ENCODE results near the gene SUPT20H. TPM values are rescaled to one million over a fixed set of nuclear protein-coding genes. Genes with fewer than 3 reads are reported as not detected.

Gene SUPT20H
- total and polyA plus RNA-seq, 10 of the 15 experiments (the other 5 are each of a cell fraction or from before 2014, with no cell fraction given) = 12.3 to 69.8 (median 47.5) TPM

GRCh38 chr13:37069597-37070103 is 10.2 kb upstream of the SUPT20H start:
- no TSS peak for BruUV-seq (replicated peaks)
- RAD21 ChIA-PET (ENCODE audit: unreplicated experiment) = interaction anchor here (1.6 kb wide), 1 partner anchor 653 kb away, joined by 4 read pairs; no protein-coding TSS in a partner anchor
- H3K4me1 ChIP-seq (ENCODE audit: control insufficient read depth, insufficient read depth, low read length) = no peaks in the 10 kb centered on the region
- no peak overlapping the region for H3K9ac ChIP-seq (ENCODE audit: control insufficient read depth, insufficient read depth, low read length)
- CTCF ChIA-PET = interaction anchor here (1.0 to 2.2 kb wide), 4 partner anchors 72 to 333 kb away, joined by 3 to 7 read pairs (median 4); no protein-coding TSS in a partner anchor
- H3K79me2 ChIP-seq (ENCODE audit: control insufficient read depth, insufficient read depth, low read length) = no peaks in the 10 kb centered on the region
- H3K36me3 ChIP-seq (ENCODE audit: control insufficient read depth in 2 of 2, insufficient read depth in 2 of 2, low read length in 1 of 2) = no peaks in the 10 kb centered on the region
- H3K27ac ChIP-seq (ENCODE audit: control insufficient read depth, insufficient read depth) = no peak overlapping the region
- H4K20me1 ChIP-seq (ENCODE audit: control insufficient read depth, insufficient read depth) = no peaks in the 10 kb centered on the region
- DNase-seq (ENCODE audit: low read depth, low spot score) (no peak), ATAC-seq (no peak), FAIRE-seq (no peak)
- POLR2A ChIA-PET = no interaction called here
- 49% methylated on average over 21 of the region's 22 CpGs for WGBS (ENCODE audit: insufficient coverage, insufficient replicate concordance, low lambda C conversion rate, missing lambda C conversion rate)
- no peaks in the 10 kb centered on the region for H3K9me3 ChIP-seq (replicated peaks; ENCODE audit: control insufficient read depth, insufficient read depth, low read length)
- H3K4me2 ChIP-seq (ENCODE audit: control insufficient read depth, insufficient read depth) = no peak overlapping the region
- H3K4me3 ChIP-seq = no peak overlapping the region
- SMC1A ChIA-PET (ENCODE audit: uncharacterized antibody, unreplicated experiment) = interaction anchor here (0.8 to 1.5 kb wide), 4 partner anchors 11 to 211 kb away, joined by 3 read pairs; no protein-coding TSS in a partner anchor
- H2AFZ ChIP-seq (ENCODE audit: control insufficient read depth, low read depth, low read length) = no peak overlapping the region
- no peaks in the 10 kb centered on the region; a peak in 1 of 4 replicates for H3K27me3 ChIP-seq (replicated peaks in 1 of 2; ENCODE audit: control insufficient read depth in 2 of 2, insufficient read depth in 2 of 2, low read length in 1 of 2)
- in situ Hi-C loops (cut with MboI) (loop anchor here (10.0 to 25.0 kb wide), 3 partner anchors 215 to 1293 kb away; no protein-coding TSS in a partner anchor), intact Hi-C loops (cut with micrococcal nuclease; ENCODE audit: unreplicated experiment) (loop anchor here (2.0 to 10.0 kb wide), 4 partner anchors 71 to 1515 kb away; partner anchors contain the start of genes ALG5 and SPART)
- TF ChIP-seq NFIC (IDR thresholded peaks at IDR 0.05; ENCODE audit: low read depth, low read length) = no peak
- no peak for TF ChIP-seq NR2C1 (IDR thresholded peaks at IDR 0.05)
- no peak for TF ChIP-seq TCF3 (IDR thresholded peaks at IDR 0.05; ENCODE audit: borderline replicate concordance, insufficient read depth, low read depth, low read length)
- no peak for TF ChIP-seq SMAD5 (IDR thresholded peaks at IDR 0.05; ENCODE audit: low read depth)
- no peak for TF ChIP-seq LARP7 (IDR thresholded peaks at IDR 0.05)

GRCh38 chr13:37068962-37069361 is 9.5 kb upstream of the SUPT20H start:
- H3K4me2 ChIP-seq (ENCODE audit: control insufficient read depth, insufficient read depth) = no peak overlapping the region
- ChIA-PET SMC1A (ENCODE audit: uncharacterized antibody, unreplicated experiment) (interaction anchor here (0.8 to 1.6 kb wide), 2 partner anchors 15 to 211 kb away, joined by 3 to 5 read pairs; no protein-coding TSS in a partner anchor), CTCF (interaction anchor here (1.0 to 2.2 kb wide), 5 partner anchors 71 to 648 kb away, joined by 3 to 7 read pairs (median 4); no protein-coding TSS in a partner anchor), POLR2A (no interaction called here), RAD21 (ENCODE audit: unreplicated experiment) (interaction anchor here (1.6 kb wide), 1 partner anchor 652 kb away, joined by 4 read pairs; no protein-coding TSS in a partner anchor)
- no TSS peak for BruUV-seq (replicated peaks)
- no peaks in the 10 kb centered on the region for H3K36me3 ChIP-seq (ENCODE audit: control insufficient read depth in 2 of 2, insufficient read depth in 2 of 2, low read length in 1 of 2)
- in situ Hi-C loops (cut with MboI) (loop anchor here (10.0 to 25.0 kb wide), 3 partner anchors 214 to 1293 kb away; no protein-coding TSS in a partner anchor), intact Hi-C loops (cut with micrococcal nuclease; ENCODE audit: unreplicated experiment) (loop anchor here (2.0 to 10.0 kb wide), 3 partner anchors 70 to 722 kb away; partner anchors contain the start of genes ALG5 and SPART)
- DNase-seq (ENCODE audit: low read depth, low spot score) = no peak
- no peaks in the 10 kb centered on the region; a peak in 1 of 4 replicates for H3K27me3 ChIP-seq (replicated peaks in 1 of 2; ENCODE audit: control insufficient read depth in 2 of 2, insufficient read depth in 2 of 2, low read length in 1 of 2)
- H4K20me1 ChIP-seq (ENCODE audit: control insufficient read depth, insufficient read depth) = no peaks in the 10 kb centered on the region
- no peak overlapping the region for H3K4me3 ChIP-seq
- H3K9me3 ChIP-seq (replicated peaks; ENCODE audit: control insufficient read depth, insufficient read depth, low read length) = no peaks in the 10 kb centered on the region
- H3K27ac ChIP-seq (ENCODE audit: control insufficient read depth, insufficient read depth) = no peak overlapping the region
- no peak overlapping the region for H2AFZ ChIP-seq (ENCODE audit: control insufficient read depth, low read depth, low read length)
- no peak for FAIRE-seq
- no peaks in the 10 kb centered on the region for H3K4me1 ChIP-seq (ENCODE audit: control insufficient read depth, insufficient read depth, low read length)
- no peaks in the 10 kb centered on the region for H3K79me2 ChIP-seq (ENCODE audit: control insufficient read depth, insufficient read depth, low read length)
- H3K9ac ChIP-seq (ENCODE audit: control insufficient read depth, insufficient read depth, low read length) = no peak overlapping the region
- peak; percentile 52; the same call in 2 of the 3 replicates for ATAC-seq
- TF ChIP-seq CTCF (IDR thresholded peaks at IDR 0.05 in 2 of 3, conservative IDR thresholded peaks at IDR 0.05 in 1 of 3; ENCODE audit: control insufficient read depth in 2 of 3, extremely low read depth in 1 of 3, insufficient read depth in 1 of 3, low read depth in 3 of 3, low read length in 3 of 3) (peak in 2 of 3 experiments; percentile 4 to 29; a peak in 2 of 6 replicates), RAD21 (IDR thresholded peaks at IDR 0.05; ENCODE audit: insufficient read depth, low read depth, low read length) (peak; percentile 36), HDGF (IDR thresholded peaks at IDR 0.05) (no peak)

Data from GM12878 (cell line).